Mucosa of descending colon (tissue), 3 donors: Measurements from ENCODE around the gene PSD. TPM values are rescaled to one million over a fixed set of nuclear protein-coding genes. Genes with fewer than 3 reads are reported as not detected.
A peak's percentile ranks its signal among the peaks of the same experiment; 100 is the strongest.

Experiments
- ATAC-seq: fragments of 200-7000 bp; cut with Tn5 transposase; one replicate; pipeline ENCODE4 v1.9.1; 2020; ENCODE audit warnings: mild to moderate bottlenecking, moderate library complexity
- DNase-seq, 3 donors: peaks; one replicate each; pipeline ENCODE4 v3.0.0-alpha.2; 2020
- H3K36me3 ChIP-seq: fragments of 200-600 bp; one replicate; pipeline ENCODE4 v1.8.0; 2021; ENCODE audit warnings: low read depth, mild to moderate bottlenecking
- H3K4me1 ChIP-seq: fragments of 200-600 bp; one replicate; pipeline ENCODE4 v1.8.0; 2021; ENCODE audit warnings: low read depth, mild to moderate bottlenecking
- H3K4me3 ChIP-seq: fragments of 200-600 bp; one replicate; pipeline ENCODE4 v1.8.0; 2021; ENCODE audit warnings: mild to moderate bottlenecking
- H3K9me3 ChIP-seq: fragments of 200-600 bp; one replicate; pipeline ENCODE4 v1.8.0; 2021; ENCODE audit warnings: mild to moderate bottlenecking
- intact Hi-C, 2 donors: fragments of 100-400 bp; cut with DNase I in 1 of 2; cut with micrococcal nuclease in 1 of 2; formaldehyde crosslinking; loops; one replicate each; pipeline versions ENCODE4 v1.11.0 to v1.11.1; 2022; cut with DNase I, micrococcal nuclease
- total RNA-seq, 3 donors: library from RNA; stranded (reverse); fragmentation: NEBNext Ultra II Directional in 2 of 3; extraction: Animal tissue kit (Norgen Biotek cat#: 25700) in 2 of 3; gene quantifications; one replicate each; pipeline versions ENCODE4 v1.2.1 to v1.2.4, GENCODE V29; 2021 to 2023
- TF ChIP-seq, protein P1 (sequence below): fragments of 200-600 bp; IDR thresholded peaks from one replicate; pipeline ENCODE4 v1.8.0; 2022; ENCODE audit warnings: antibody characterized with exemption, mild to moderate bottlenecking
- donor health status: DM: no; HTN: no; CAD: no; lungs with moderate emphysema.
- donor health status: DM: no; HTN: no; CAD: no.
- donor health status: DM: no; HTN: yes; CAD: no.

The PSD gene
- total RNA-seq, 3 donors from 2014 or later, result 8.2 to 228 (median 11.4) TPM

DNA sequence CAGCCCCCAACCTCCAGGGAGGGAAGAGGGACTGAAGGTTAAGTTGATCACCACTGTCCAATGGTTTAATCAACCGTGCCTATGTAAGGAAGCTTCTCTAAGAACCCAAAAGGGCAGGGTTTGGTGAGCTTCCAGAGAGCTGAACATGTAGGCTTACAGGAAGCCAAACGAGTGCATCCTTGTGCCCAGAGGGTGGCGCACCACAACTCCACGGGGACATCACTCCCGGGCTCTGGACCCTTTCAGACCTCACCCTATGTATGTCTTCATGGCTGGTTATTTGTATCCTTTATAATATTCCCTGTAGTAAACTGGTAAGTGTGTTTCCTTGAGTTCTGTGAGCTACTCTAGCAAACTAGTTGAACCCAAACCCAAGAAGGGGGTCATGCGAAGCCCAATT, 34.5 kb downstream of the PSD start:
- Histone ChIP-seq H3K4me3 (no peak overlapping the region), H3K36me3 (peaks cover 8% of the 10 kb centered on the region), H3K9me3 (no peaks in the 10 kb centered on the region), H3K4me1 (no peaks in the 10 kb centered on the region)
- ATAC-seq, result peak; percentile 15
- intact Hi-C loops, result no loop called here
- no peak for DNase-seq
- TF ChIP-seq, protein P1, sequence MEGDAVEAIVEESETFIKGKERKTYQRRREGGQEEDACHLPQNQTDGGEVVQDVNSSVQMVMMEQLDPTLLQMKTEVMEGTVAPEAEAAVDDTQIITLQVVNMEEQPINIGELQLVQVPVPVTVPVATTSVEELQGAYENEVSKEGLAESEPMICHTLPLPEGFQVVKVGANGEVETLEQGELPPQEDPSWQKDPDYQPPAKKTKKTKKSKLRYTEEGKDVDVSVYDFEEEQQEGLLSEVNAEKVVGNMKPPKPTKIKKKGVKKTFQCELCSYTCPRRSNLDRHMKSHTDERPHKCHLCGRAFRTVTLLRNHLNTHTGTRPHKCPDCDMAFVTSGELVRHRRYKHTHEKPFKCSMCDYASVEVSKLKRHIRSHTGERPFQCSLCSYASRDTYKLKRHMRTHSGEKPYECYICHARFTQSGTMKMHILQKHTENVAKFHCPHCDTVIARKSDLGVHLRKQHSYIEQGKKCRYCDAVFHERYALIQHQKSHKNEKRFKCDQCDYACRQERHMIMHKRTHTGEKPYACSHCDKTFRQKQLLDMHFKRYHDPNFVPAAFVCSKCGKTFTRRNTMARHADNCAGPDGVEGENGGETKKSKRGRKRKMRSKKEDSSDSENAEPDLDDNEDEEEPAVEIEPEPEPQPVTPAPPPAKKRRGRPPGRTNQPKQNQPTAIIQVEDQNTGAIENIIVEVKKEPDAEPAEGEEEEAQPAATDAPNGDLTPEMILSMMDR, result no peak

DNA sequence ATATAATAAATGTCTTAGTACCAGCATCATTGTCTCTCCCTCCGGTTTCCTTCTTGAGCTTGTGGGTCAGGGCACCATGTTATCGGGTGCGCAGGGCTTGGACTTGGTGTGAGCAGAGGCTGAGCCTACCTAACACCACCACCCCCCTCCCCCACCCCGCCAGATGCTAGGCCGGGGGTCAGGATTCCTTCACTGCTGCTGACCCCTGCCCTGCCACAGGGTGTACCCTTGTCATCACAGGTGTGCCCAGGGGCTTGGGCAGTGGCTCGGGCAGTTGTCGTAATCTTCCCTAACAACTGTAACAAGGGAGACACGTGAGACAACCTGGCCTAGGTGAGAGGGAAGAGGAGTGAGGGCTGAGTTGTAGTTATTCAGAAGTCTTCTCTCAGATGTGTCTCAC, 35.7 kb downstream of the PSD start:
- ATAC-seq (no peak), DNase-seq (no peak)
- Histone ChIP-seq H3K4me3 (no peak overlapping the region), H3K4me1 (no peaks in the 10 kb centered on the region), H3K36me3 (peaks cover 11% of the 10 kb centered on the region), H3K9me3 (no peaks in the 10 kb centered on the region)
- TF ChIP-seq, protein P1, result no peak
- intact Hi-C loops, result no loop called here

DNA sequence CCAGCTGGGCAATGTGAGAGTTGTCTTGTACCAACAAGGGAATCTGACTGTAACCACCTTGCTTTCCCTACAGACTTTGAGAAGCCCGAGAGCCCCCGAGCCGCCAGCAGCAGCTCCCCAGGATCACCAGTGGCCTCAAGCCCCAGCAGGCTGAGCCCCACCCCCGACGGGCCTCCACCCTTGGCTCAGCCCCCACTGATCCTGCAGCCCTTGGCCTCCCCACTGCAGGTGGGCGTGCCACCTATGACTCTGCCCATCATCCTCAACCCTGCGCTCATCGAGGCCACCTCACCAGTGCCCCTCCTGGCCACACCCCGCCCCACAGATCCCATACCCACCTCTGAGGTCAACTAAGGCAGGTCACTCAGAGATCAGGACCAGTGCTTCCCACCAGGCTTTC, 36.6 kb downstream of the PSD start:
- DNase-seq (no peak), ATAC-seq (no peak)
- Histone ChIP-seq H3K4me1 (no peaks in the 10 kb centered on the region), H3K36me3 (peaks cover 11% of the 10 kb centered on the region), H3K9me3 (no peaks in the 10 kb centered on the region), H3K4me3 (no peak overlapping the region)
- intact Hi-C loops, result no loop called here
- TF ChIP-seq, protein P1, result no peak

DNA sequence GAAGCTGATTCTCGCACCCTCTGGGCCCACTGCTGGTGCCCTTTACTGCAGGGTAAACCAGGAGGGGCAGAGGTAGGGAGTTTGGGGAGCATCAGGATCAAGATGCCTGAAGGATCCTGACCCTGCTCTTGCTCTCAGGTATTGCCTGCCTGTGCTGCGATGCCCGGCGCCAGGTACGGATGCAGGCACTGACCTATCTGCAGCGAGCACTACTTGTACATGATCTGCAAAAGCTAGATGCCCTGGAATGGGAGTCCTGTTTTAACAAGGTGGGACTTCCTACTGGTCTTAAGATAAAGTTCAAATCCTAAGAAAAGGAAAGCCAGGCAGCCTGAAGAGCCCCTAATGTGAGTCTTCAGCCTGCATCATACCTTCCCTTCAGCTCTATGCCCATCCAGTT, 39.2 kb downstream of the PSD start:
- intact Hi-C loops, result no loop called here
- TF ChIP-seq, protein P1, result no peak
- no peaks in the 10 kb centered on the region for H3K4me1 ChIP-seq
- ATAC-seq, result no peak
- H3K4me3 ChIP-seq, result no peak overlapping the region
- DNase-seq, result no peak
- H3K36me3 ChIP-seq, result peaks cover 18% of the 10 kb centered on the region
- H3K9me3 ChIP-seq, result no peaks in the 10 kb centered on the region

DNA sequence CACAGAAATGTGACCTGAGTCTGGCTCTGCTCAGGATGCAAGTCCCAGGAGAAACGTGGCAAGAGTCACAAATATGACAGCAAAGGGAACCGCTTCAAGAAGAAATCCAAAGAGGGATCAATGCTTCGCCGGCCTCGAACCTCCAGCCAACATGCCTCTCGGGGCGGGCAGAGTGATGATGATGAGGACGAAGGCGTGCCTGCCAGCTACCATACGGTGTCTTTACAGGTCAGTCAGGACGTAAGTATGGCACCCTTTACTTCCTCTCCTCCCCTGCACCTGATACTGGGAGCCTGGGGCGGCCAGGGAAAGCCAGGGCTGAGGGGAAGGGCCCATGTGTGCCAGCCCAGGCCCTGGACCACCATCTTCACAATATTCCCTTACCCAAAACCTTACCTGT, 41.7 kb downstream of the PSD start:
- Histone ChIP-seq H3K4me1 (no peaks in the 10 kb centered on the region), H3K9me3 (no peaks in the 10 kb centered on the region), H3K36me3 (peaks cover 27% of the 10 kb centered on the region), H3K4me3 (no peak overlapping the region)
- no peak for ATAC-seq
- DNase-seq, result no peak
- TF ChIP-seq, protein P1, result no peak
- intact Hi-C loops, result no loop called here

DNA sequence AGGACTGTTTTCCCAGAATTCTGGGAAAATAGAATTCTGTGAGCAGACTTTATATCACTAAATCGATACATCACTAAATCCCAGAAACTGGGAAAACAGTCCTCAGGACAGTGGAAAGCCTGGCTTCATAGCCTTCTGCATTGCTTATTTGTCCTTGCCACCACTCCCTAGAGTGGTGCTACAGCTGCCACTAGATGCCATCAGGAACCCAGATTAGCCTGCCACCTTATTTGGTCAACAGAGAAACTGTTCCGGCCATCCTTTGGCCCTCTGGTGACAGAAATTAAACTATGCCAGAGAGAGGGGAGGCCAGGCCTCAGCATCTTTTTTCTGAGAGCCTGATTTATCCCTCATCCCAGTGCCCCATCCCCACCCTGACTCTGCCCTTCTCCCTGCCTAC, 42.7 kb downstream of the PSD start:
- Histone ChIP-seq H3K4me1 (no peaks in the 10 kb centered on the region), H3K36me3 (peaks cover 28% of the 10 kb centered on the region), H3K4me3 (no peak overlapping the region), H3K9me3 (no peaks in the 10 kb centered on the region)
- intact Hi-C loops, result no loop called here
- ATAC-seq (no peak), DNase-seq (no peak)
- TF ChIP-seq, protein P1, result no peak
